NCI-H524 (cell line): Measurements from ENCODE around the gene C1orf35.

Source experiments
- DNase-seq, 2 experiments: peaks; one replicate each; lab custom pipeline; 2025; lab: John Stamatoyannopoulos, UW

The C1orf35 gene

DNA sequence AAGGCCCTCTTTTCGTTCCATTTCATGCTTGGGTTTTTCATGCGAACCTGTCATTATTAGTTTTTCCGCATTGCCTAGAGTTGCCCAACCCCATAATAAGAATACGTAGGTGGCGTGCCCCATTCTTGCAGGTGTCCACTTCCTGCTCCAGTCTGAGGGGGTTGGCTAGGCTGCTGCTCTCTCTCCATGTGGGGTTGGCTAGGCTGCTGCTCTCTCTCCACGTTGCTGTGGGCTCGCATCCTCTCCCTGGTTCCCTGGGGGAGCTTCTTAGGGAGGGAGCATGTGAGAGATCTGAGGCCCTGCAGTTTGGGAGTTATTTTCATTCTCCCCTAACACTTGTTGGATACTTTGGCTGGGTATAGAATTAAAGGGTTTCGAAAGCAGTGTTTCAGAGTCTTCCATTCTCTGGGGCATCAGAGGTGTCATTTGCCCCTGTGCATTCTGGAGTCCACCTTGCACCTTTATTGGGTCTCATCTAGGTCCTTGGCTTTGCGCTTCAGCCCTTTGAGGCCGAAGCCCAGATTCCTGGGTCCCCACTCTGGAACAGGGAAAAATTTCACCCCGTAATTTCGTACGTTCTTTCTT lies 8.6 kb downstream of the C1orf35 start:
- no peak for DNase-seq

DNA sequence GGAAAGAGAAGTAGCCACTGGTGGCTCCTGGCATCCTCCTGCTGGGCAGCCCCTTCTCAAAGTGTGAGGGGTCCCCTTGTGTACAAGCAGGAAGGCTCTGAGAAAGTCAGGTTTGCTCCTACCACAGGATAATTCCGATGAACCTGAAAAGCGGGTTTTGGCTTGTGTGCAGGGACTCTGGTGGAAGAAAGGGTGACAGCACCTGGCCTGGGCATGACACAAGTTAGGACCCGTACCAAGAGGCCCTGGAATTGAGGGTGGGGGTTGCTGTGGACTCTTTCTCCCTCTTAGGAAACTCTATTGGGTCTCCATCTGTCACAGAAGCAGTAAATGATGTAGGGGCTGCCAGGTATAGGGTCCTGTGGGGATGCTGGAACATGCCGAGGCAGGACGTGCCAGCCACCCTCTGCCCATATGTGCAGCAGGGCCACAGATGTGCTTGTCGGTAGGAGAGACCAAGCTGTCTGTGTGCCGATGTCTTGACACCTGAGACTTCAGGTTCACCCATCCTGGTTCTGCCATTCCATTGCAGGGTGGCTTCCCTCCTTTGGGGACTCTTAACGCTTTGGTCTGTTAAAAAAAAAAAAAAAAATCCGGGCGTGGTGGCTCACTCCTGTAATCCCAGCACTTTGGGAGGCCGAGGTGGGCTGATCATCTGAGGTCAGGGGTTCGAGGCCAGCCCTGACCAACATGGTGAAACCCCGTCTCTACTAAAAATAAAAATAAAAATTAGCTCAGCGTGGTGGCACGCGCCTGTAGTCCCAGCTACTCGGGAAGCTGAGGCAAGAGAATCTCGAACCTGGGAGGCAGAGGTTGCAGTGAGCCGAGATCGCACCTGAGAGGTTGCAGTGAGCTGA lies 9.8 kb downstream of the C1orf35 start:
- DNase-seq, result no peak

DNA sequence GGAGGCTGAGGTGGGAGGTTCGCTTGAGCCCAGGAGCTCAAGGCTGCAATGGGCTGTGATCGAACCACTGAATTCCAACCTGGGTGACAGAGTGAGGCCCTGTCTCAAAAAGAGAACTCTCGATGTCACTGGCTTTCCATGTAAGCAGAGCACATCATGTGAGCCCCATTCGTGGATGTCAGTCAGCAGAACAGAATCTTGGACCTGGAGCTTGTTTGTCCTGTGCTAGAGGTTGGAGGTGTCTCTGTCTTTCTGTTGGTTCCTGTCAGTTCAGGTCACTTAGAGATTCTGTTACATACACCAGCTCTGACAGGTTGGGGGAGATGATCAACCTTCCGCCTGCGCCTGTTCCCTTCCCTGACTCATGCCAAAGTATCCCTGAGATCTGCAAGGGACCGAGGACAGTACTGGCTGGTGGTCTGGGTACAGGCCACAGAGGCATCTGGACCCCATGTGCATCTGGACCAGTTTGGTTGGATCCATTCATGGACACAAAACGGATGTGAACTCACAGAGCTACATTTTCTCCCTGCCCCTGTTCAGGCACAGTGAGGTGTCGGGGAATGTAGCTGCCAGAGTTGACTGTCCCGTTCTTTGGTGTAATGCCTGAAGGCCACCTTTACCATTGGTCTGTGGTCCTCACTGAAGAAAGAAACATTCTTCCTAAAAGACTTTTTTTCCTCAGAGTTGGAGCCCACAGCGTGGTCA lies 10.6 kb downstream of the C1orf35 start:
- DNase-seq, result no peak

DNA sequence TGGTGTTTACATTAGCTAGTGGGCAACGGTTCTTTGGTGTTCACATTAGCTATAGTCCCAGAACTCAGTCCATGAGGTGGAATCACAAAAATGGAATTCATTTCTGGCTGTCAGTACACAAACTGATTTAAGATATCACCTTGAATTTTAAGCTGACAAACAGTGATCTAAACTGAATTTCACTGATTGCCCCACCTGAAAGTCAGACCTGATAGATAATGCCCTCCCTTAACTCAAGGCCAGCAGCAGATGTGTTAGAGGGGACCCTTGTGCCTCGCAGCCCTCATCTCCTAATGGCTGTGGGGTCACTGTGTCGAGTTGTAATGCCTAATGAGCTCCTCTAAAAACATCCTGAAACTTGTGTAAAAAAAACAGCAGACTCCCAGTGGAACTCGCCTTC lies 12.0 kb downstream of the C1orf35 start:
- DNase-seq, result no peak

DNA sequence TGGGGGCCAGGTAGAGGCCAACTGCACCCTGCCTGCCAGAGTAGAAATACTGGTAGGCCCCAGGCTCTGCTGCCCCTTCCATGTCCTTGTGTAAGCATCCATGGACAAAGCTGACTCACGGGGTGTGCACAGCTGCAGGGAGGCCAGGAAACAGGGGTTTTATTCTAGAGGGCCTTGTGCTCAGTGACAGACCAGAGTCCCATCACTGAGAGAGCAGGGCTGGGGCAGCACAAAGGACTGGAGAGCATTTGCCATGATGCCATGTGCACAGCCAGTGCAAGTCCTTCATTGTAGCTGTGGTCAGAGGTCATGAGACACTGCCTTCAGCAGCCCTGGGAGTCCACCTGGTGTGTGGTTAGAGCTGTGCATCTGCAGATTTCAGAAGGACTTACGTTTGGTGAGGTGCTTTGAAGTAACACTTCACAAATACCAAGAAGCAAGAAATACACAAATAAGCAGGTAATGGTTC lies 12.5 kb downstream of the C1orf35 start:
- no peak for DNase-seq

DNA sequence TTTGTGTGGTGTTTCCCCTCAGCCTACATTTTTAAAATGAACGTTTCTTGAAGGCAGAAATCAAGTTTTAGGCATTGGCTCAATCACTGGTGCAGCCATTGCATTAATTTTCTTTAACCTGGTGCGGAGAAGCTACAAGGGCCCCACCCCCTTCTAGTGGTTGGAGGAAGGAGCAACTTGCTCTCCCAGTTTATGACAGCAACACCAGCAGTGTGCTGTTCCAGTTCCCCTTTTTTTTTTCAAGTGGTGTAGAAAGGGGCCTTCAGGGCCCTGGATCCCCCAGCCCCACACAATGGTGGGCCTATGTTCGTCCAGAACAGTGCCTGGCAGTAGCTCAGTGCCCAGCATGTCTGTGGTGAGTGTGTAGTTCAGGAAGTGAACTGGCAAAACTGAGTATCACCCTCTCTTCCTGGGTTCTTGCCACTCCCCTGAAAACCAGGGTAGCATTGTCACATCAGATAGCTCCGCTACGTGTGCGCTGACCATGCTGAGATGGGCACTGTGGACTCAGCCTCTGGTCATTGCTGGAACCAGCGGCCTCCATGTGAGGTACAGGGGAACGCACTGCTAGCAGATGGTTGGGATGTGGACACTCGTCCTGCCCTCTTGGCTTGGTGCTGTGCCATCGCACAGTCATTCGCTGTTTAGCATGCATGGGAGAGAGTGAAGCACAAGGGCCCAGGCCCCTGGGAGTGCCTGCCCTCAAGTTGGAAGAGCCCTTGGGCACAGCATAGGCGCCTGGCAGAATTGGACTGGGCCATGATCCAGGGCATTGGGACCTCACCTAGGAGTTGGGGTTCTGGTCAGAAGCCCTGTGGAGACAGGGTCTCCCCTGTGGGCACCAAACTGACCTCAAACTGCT lies 13.4 kb downstream of the C1orf35 start:
- DNase-seq, result no peak

DNA sequence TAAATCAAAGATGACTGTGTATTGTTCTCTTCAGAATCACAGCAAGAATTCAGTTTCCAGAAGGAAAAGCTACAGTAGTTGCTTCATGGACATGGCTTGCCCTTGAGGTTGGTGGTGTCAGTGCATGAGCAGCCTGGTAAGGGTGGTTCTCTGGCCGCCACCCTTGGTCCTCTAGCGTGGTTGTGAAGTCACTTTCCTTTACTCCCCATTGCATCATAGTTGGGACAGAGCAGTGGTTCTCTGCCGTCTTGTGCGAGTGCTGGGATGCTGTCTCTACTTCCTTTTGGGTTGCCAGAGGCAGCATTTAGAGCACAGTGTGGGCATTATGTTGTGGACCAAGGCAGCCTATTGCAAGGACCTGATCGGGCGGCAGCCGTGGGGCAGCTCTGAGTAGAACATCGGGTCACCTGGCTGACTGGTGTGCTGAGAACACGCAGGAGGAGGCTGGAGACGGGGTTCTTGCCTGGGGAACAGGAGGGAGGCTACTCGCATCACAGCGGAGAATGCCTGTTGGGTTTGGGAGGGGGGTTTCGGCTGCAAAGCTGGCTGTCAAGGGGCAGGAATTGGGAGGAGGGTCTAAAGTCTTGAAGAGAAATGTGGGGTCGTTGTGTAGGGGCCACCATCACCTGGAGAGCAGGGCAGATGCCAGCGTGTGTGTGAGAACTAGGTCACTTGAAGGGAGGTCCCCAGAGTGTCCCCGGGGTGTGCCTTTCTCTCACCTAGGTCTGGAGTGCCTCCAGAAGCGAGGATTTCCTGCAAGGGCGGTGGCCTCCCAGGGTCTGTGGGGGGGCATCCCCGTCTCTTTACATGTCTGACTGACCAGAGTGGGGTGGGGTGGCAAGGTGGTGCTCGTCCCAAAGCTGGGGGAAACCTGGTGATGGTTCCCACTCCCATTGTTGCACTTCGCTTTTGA lies 14.3 kb downstream of the C1orf35 start:
- DNase-seq, result no peak

DNA sequence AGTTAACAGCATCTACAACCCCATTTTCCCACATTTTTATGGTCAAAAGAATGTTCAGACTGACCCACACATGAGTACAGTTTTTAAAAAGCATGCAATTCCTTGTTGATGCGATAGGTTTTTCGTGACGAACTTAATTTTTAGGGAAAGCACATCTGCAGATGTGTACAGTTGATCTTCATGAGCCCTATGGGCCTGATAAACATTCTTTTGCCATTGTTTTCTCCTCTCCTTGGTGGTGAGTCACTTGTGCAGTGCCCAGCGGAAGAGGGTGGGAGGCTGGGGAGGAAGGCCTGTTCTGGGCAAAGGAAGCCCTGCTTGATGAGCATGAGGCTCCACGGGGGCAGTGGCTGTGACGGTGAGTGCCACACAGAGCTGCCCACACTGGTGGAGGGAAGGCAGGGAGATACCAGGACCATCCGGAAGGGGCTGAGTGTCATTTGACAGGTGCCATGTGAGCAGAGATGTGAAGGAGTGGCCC lies 15.3 kb downstream of the C1orf35 start:
- no peak for DNase-seq

DNA sequence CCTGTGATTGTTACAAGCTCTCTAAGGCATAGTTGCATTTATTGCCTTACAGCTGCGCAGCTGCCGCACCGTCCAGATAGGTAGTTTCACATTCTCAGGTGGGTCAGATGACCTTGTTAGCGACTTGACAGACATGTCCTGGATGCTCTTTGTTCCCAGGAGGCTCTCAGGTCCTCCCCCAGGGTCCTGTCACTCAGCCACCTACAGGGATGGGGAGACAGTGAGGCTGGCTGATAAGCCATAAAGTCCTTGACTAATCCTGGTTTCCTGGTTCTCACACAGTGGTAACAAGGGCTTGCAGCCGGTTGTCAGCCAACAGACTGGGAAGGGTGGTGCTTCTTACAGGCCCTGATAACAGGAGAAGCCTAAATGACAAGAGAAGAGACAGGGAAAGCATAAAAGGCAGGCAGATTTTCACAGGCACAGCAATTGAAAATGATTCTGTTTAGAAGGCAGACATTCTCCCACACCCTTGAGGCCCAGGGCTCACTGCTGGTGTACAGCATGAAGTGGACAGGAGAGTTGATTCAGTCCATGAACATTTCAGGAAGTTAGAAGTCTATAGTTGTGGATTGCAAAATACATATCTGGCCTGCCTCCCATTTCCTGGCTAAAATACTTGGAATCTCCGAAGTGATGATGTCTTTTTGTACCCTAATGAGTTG lies 17.7 kb downstream of the C1orf35 start:
- DNase-seq, result no peak

DNA sequence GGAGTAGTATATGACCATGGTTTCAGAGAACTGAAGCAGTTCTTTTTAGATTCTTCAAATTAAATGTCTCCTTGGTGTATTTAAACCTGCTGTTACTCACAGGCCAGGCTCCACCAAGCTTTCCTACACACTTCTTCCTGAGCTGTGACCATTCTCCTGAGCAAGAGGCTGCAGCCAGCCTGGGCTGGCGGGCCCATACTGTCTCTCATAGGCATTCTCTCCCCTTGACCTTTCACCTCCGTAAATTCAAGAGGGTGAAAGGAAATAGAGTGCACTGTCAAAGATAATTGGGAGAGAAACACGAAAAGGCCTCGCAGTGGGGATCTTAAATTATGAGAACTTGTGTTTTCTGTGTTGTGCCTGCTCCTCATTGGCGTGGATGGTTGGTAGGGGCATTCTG lies 18.3 kb downstream of the C1orf35 start:
- no peak for DNase-seq

DNA sequence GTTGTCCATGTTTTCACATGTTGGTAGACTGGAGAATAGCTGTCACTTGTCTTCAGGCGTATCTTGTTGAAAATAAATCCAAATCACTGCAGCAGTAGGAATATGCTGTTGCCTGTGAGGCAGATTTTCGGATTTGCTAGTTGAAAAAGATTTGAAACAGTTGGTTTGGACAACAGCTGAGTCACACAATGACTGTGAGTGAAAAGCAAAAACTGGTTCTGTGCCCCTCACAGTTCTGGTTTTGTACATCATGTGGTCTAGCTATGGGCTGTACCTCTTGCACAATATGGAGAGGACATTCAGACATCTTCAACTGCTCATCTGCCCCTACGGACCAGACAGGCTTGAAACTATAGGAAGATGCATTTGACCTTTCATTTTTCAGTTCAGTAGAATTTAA lies 18.8 kb downstream of the C1orf35 start:
- DNase-seq, result no peak

DNA sequence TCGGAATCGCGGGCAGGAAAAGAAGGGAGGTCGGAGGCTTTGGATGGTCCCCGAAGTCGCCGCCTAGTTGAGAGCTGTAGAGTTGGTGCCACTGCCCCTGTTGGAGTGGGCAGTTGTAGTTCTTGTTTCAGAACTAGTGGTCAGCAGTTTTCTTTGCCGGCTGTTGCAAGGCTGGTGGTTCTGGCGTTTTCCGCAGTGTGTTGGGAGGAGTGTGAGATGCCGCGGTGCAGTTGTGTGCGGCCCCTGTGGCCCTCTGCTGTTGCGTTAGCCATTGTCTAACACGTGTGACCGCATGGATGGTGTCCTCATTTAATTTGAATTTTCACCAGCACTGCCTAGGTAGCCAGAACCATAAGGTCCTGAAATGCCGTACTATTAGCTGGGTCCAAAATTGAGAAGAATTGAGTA lies 19.2 kb downstream of the C1orf35 start:
- no peak for DNase-seq

DNA sequence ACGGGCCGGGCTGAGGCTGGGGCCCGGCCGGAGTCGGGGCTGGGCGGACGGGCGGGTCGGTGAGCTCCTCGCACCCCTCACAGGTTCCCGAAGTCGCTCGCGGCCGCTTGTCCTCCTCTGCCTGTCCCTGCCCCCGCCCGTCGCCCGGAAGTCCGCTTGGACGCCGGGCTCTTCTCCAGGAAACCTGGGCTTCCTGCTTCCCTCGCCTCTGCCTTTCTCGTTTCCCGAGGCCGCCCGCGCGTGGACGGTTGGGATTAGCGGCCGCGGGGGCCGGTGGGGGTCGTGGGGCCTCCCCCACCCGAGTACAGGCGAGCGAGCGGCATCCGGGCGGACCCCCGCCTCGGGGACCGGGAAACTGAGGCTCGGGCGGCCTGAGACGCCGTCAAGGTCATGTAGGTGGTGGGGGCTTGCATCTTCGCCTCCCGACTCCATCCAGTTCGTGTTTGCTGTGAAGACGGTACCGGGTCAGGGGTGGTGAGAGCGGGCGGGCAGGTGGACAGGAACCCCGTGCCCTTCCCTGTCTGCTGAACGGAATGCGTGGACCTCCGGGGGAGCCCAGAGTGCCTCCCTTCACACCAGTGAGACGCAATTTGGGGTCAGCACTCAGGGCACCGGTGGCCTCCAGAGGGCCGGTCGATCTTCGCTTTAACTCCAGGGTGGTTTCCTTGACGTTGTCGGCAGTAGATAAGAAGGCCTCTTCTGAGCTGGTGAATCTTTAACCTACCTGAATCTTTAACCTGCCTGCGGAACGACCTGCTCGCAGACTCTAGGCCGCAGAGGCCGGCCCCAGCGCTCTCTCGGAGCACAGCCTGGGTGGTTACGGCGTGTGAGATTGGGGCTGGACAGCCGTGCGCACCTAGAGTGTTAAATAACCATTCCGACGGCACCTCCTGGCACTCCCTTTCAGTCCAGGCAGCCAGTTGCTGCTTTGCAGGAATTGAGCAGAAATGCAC lies 19.9 kb downstream of the C1orf35 start:
- DNase-seq, result no peak

DNA sequence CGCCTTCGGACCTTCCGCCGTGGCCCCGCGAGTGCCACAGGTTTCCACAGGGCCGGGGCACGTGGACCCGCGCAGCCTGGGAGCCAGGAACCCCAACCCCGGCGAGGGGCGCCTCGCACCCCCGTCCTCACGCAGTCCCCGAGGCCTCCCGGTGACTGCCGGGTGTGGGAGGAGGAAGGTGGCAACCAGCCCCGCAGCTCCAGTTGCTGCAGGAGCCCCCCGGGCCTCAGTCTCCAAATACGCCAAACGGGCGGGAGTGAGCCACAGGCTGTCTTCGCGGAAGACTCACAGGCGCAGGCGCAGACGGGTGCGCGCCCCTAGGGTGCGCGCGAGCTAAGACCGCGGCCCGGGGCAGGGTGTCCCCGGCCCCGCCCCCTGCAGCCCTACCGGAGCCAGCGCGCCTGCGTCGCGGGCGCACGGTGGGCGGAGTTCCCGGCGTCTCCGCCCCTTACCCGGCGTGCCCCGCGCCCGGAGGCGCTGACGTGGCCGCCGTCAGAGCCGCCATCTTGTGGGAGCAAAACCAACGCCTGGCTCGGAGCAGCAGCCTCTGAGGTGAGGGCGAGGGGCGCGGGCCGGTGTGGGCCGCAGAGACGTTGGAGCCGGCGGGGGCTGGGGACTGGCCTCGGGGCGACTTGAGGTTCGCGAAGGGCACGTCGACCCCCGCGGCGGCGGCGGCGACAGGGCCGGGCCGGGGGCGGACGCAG lies 20.8 kb downstream of the C1orf35 start, which contains the start of gene ARF1:
Gene ARF1 (plus strand): TSS at position 495 of the 704 bp plus-strand sequence. CDS start 14,407 bp downstream, outside the sequence.
- DNase-seq, result peak; percentile 69 to 90

DNA sequence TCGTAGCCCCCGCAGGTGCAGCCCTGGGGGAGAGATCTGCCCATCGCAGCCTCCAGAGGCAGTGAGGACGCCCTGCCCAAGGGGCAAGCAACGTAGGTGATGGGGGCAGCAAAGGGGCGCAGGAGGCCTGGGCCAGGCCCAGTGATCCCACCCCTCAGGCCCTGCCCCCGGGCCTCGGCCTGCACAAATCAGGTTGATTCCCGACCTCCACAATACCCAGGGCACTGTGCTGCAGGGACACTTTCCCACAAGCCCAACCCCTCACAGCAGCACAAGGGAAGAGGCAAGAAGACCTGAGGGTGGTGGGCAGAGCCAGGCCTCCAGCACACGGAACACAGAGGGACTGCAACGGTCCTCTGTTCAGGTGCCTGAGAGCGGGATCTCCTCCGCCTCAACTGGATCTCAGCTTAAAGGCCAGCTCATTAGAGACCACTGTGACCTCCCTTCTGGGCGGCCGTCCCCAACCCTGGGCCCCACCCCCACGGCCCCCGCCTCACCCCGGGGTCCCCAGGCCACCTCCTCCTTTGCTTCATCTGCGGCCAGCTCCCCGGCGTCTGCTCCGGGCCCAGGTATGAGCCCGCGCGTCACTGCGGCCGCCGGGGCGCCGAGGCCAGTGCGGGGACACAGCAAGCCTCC lies 21.4 kb downstream of the C1orf35 start:
- DNase-seq, result no peak

DNA sequence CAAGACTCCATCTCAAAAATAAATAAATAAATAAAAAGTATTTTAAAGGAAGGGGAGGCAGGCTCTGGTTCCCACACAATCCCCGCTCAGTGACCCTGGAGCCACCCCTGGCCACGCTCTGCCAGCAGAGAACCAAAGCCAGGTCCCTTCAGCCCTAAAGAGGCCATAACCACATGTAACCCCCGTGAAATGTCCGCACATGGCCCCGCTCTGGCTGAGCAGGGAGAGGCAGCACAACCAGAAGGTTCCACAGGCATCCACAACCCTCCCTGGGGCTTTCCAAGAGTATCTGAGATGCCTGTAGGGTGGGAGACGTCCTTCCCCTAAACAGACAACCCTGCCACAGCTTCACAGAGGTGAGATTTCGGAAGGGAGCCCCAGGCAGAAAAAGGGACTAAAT lies 22.0 kb downstream of the C1orf35 start:
- no peak for DNase-seq

DNA sequence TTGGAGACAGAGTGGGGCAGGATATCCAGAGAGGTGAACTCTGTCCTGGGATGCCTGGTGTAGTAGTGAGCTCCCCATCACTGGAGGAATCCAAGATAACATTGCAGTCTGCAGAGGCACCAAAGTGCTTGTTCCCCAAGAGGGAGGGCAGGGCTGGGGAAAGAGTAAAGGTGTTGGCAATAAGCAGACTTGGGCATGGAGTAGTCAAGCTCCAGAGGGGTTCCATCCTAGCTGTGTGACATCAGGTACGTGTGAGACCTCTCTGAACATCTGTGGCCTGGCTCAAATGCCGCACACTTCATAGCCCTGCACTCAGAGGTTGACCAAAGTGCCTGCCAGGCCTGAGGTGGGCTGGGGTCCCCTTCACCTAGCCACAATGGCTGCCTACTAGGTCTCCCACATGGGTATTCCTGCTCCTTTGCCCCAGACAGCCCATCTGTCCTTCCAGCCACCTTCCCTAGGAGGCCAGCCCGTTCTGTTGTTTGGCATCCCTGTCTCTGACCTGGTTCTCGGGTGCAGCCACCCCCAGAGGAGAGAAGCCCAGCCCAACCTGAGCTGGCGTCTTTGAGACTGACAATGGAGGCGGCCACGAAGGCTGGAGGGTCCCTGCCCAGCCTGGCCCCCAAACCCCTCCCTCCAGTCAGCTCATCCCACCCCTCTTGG lies 23.4 kb downstream of the C1orf35 start:
- DNase-seq, result no peak
